ENCODE data around the gene MSI2.

DNA sequence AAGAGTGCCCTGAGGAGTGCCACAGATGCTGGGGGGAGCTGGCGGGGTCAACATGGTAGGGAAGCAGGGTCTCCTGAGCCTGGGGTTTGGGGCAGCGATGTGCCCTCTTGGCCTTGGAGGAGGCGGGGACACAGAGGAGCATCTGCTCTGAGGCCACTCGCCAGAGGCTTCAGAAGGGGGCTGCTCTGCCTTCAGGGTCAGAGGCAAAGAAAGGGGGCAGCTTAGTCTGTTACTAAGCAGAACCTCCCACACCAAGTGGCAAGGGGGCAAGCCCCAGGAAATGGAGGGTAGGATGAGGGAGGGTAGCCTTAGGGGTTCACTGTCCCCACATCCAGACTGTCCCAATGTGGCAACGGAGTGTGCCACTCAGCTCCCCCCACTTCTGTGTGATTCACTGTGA lies 470.5 kb downstream of the MSI2 start:
- no peak for TF ChIP-seq POLR2A (IDR thresholded peaks at IDR 0.05)
- TF ChIP-seq CTCF (IDR thresholded peaks at IDR 0.05), result no peak
